ENCODE data around the gene CDK3.
"Not testable (repeated sequence)": the region's sequence is repeated elsewhere in the genome, so short reads cannot be mapped to it uniquely, and the experiment has no call there.

The CDK3 gene

GRCh38 chr17:76000755-76001521 is at the start of gene CDK3:
TSS of gene CDK3 (plus strand) at chr17:76000855. CDS start at chr17:76001426, 571 bp downstream.
- no peak for DNase-seq (ENCODE audit: low read depth in 2 of 2)

- no peak for DNase-seq (ENCODE audit: low read depth in 2 of 2)
These were observed 49.6 kb upstream of the CDK3 start for GRCh38 chr17:75950855-75951554.

- DNase-seq (ENCODE audit: low read depth in 2 of 2), result no peak
These were observed 41.4 kb upstream of the CDK3 start for GRCh38 chr17:75959051-75959838.

- DNase-seq (ENCODE audit: low read depth in 2 of 2), result no peak
These were observed 40.7 kb upstream of the CDK3 start for GRCh38 chr17:75959839-75960511.

- no peak for DNase-seq (ENCODE audit: low read depth in 2 of 2)
These were observed 35.2 kb upstream of the CDK3 start for GRCh38 chr17:75965468-75965867.

GRCh38 chr17:75969044-75969443 is 31.6 kb upstream of the CDK3 start:
- DNase-seq (ENCODE audit: low read depth in 2 of 2), result not testable (repeated sequence)

GRCh38 chr17:75970011-75970523 is 30.6 kb upstream of the CDK3 start:
- DNase-seq (ENCODE audit: low read depth in 2 of 2), result no peak

- no peak for DNase-seq (ENCODE audit: low read depth in 2 of 2)
These were observed 30.0 kb upstream of the CDK3 start for GRCh38 chr17:75970626-75971025.

GRCh38 chr17:75975187-75975586 is 25.5 kb upstream of the CDK3 start:
- DNase-seq (ENCODE audit: low read depth in 2 of 2), result not testable (repeated sequence)

GRCh38 chr17:75975757-75976174 is 24.9 kb upstream of the CDK3 start:
- DNase-seq (ENCODE audit: low read depth in 2 of 2), result no peak

GRCh38 chr17:75976175-75976848 is 24.3 kb upstream of the CDK3 start:
- no peak for DNase-seq (ENCODE audit: low read depth in 2 of 2)

- peak; percentile 86 to 92 for DNase-seq (ENCODE audit: low read depth in 2 of 2)
These were observed 21.5 kb upstream of the CDK3 start, which contains the start of the genes ACOX1 and TEN1 for GRCh38 chr17:75978938-75979704. TSS of gene ACOX1 (minus strand) at chr17:75979166. CDS start at chr17:75979073, 93 bp downstream. TSS of gene TEN1 (plus strand) at chr17:75979240. CDS start at chr17:75986193, 6,953 bp downstream.

- no peak for DNase-seq (ENCODE audit: low read depth in 2 of 2)
These were observed 20.9 kb upstream of the CDK3 start for GRCh38 chr17:75979705-75980187.

GRCh38 chr17:75980188-75981018 is 20.3 kb upstream of the CDK3 start:
- DNase-seq (ENCODE audit: low read depth in 2 of 2), result no peak

GRCh38 chr17:75981019-75981615 is 19.5 kb upstream of the CDK3 start:
- DNase-seq (ENCODE audit: low read depth in 2 of 2), result no peak

GRCh38 chr17:75983501-75984181 is 17.0 kb upstream of the CDK3 start:
- DNase-seq (ENCODE audit: low read depth in 2 of 2), result no peak

- no peak for DNase-seq (ENCODE audit: low read depth in 2 of 2)
These were observed 14.7 kb upstream of the CDK3 start for GRCh38 chr17:75985986-75986385.

GRCh38 chr17:75987041-75987440 is 13.6 kb upstream of the CDK3 start:
- no peak for DNase-seq (ENCODE audit: low read depth in 2 of 2)

Measured in stimulated activated CD8-positive, alpha-beta memory T cell treated with anti-CD3 and anti-CD28 coated beads, Interleukin-2, amount 100 ng/mL, for 1 hour (primary cell).